Endothelial cell of umbilical vein (primary cell): ENCODE data around the gene AGPAT2. TPM values are rescaled to one million over a fixed set of nuclear protein-coding genes. Genes with fewer than 3 reads are reported as not detected.

Source experiments
- BruUV-seq: library from RNA; stranded (reverse); fragments of 400-500 nt; replicated peaks from 2 replicates; lab custom pipeline; 2021; lab: Mats Ljungman, UMichigan
- CTCF ChIA-PET: fragments of 300-600, 350-600 bp; sonication (Branson Sonifier 250); formaldehyde crosslinking; loops from one replicate; lab custom pipeline; 2021; ENCODE audit warnings: antibody characterized with exemption, inconsistent platforms; lab: Charles Lee
- POLR2A ChIA-PET: fragments of 300-600, 350-600 bp; sonication (Branson Sonifier 250); formaldehyde crosslinking; loops from one replicate; lab custom pipeline; 2021; ENCODE audit warnings: antibody characterized with exemption, inconsistent platforms; lab: Charles Lee
- DNase-seq: peaks from one replicate; pipeline ENCODE4 v3.0.0-alpha.2; 2011; ENCODE audit warnings: low read depth, low spot score
- FAIRE-seq: peaks from 2 replicates; lab custom pipeline; 2011; peaks lifted over from hg19 to GRCh38; lab: Jason Lieb, UNC
- H2AFZ ChIP-seq: 2 replicates; pipeline ENCODE4 v1.6.0; 2012; ENCODE audit warnings: low read depth, low read length, control low read depth, inconsistent platforms
- H3K27ac ChIP-seq: 2 replicates; pipeline ENCODE4 v1.5.1; 2011; ENCODE audit warnings: low read depth, mild to moderate bottlenecking, control low read depth, low read length, moderate library complexity; ENCODE audit not compliant: insufficient read depth
- H3K27me3 ChIP-seq, 2 experiments: 2 replicates each; pipeline versions ENCODE4 v1.6.0 to v1.6.1; 2011; ENCODE audit warnings: low read length in 2 of 2, mixed read lengths in 1 of 2; ENCODE audit not compliant: control insufficient read depth in 2 of 2, insufficient read depth in 2 of 2
- H3K36me3 ChIP-seq, 2 experiments: 2 replicates in 1 of 2; 3 replicates in 1 of 2; pipeline ENCODE4 v1.5.1; 2011; ENCODE audit warnings: low read length in 2 of 2, mild to moderate bottlenecking in 1 of 2, moderate library complexity in 1 of 2; ENCODE audit not compliant: control insufficient read depth in 2 of 2, insufficient read depth in 2 of 2; ENCODE audit errors: extremely low read depth in 1 of 2
- H3K4me1 ChIP-seq: 3 replicates; pipeline ENCODE4 v1.5.1; 2011; ENCODE audit warnings: mild to moderate bottlenecking, low read length; ENCODE audit not compliant: control insufficient read depth, insufficient read depth; ENCODE audit errors: extremely low read depth
- H3K4me2 ChIP-seq: 2 replicates; pipeline ENCODE4 v1.6.1; 2011; ENCODE audit warnings: low read length, control low read depth, mixed read lengths; ENCODE audit not compliant: insufficient read depth
- H3K4me3 ChIP-seq, 3 experiments: fragments of 200-600 bp in 1 of 3; sonication (generic), shearing (Covaris generic) in 1 of 3; replicated peaks in 1 of 3; 2 replicates each; pipeline ENCODE4 v1.5.1; 2011 to 2016; ENCODE audit warnings: control low read depth in 3 of 3, low read length in 3 of 3, mild to moderate bottlenecking in 2 of 3, inconsistent platforms in 1 of 3, low read depth in 1 of 3, moderate library complexity in 1 of 3; ENCODE audit not compliant: insufficient read depth in 1 of 3
- H3K79me2 ChIP-seq: 2 replicates; pipeline ENCODE4 v1.6.0; 2012; ENCODE audit warnings: low read length, inconsistent platforms; ENCODE audit not compliant: control insufficient read depth, insufficient read depth
- H3K9ac ChIP-seq: replicated peaks from 2 replicates; pipeline ENCODE3; 2011; ENCODE audit warnings: low read length, control low read depth; ENCODE audit not compliant: insufficient read depth; ENCODE audit errors: extremely low read depth
- H3K9me1 ChIP-seq: replicated peaks from 3 replicates; pipeline ENCODE4 v1.6.0; 2011; ENCODE audit warnings: mild to moderate bottlenecking, low read length; ENCODE audit not compliant: control insufficient read depth, insufficient read depth; ENCODE audit errors: extremely low read depth
- H3K9me3 ChIP-seq: replicated peaks from 2 replicates; pipeline ENCODE4 v1.5.1; 2012; ENCODE audit warnings: low read length, inconsistent platforms; ENCODE audit not compliant: control insufficient read depth, insufficient read depth
- H4K20me1 ChIP-seq: replicated peaks from 2 replicates; pipeline ENCODE3; 2011; ENCODE audit warnings: mild to moderate bottlenecking, low read length; ENCODE audit not compliant: control insufficient read depth, insufficient read depth; ENCODE audit errors: extremely low read depth
- CTCF ChIP-seq, 2 donors: IDR thresholded peaks; 1 replicate in 1 of 2; 2 replicates in 1 of 2; pipeline ENCODE4 v1.5.1; 2011; ENCODE audit warnings: low read length in 2 of 2, mild to moderate bottlenecking in 2 of 2, moderate library complexity in 2 of 2, control low read depth in 1 of 2, inconsistent platforms in 1 of 2, low read depth in 1 of 2; ENCODE audit not compliant: insufficient read depth in 1 of 2; ENCODE audit errors: extremely low read depth in 1 of 2
- EZH2 ChIP-seq: IDR thresholded peaks from 2 replicates; pipeline ENCODE4 v1.6.1; 2012; ENCODE audit warnings: borderline replicate concordance, low read depth, mild to moderate bottlenecking, moderate library complexity, low read length, inconsistent platforms; ENCODE audit not compliant: severe bottlenecking
- FOS ChIP-seq: IDR thresholded peaks from 2 replicates; pipeline ENCODE4 v1.6.1; 2011; ENCODE audit warnings: mild to moderate bottlenecking, low read length, moderate library complexity, borderline replicate concordance; ENCODE audit not compliant: insufficient read depth
- GATA2 ChIP-seq: IDR thresholded peaks from 2 replicates; pipeline ENCODE4 v1.7.0; 2011; ENCODE audit warnings: low read depth, mild to moderate bottlenecking, moderate library complexity, mixed read lengths, low read length; ENCODE audit not compliant: insufficient read length, insufficient read depth
- JUN ChIP-seq: IDR thresholded peaks from 2 replicates; pipeline ENCODE4 v1.6.1; 2011; ENCODE audit warnings: borderline replicate concordance, low read depth; ENCODE audit not compliant: insufficient read length, insufficient read depth
- MAX ChIP-seq: IDR thresholded peaks from 2 replicates; pipeline ENCODE4 v1.6.1; 2011; ENCODE audit not compliant: insufficient read depth, insufficient read length
- MYC ChIP-seq: IDR thresholded peaks from one replicate; pipeline ENCODE4 v1.6.1; 2011; ENCODE audit warnings: mild to moderate bottlenecking, low read depth, low read length
- POLR2A ChIP-seq: IDR thresholded peaks from 2 replicates; pipeline ENCODE4 v1.6.1; 2012; ENCODE audit warnings: low read depth, mild to moderate bottlenecking, control low read depth, low read length
- POLR2AphosphoS5 ChIP-seq: IDR thresholded peaks from 2 replicates; pipeline ENCODE4 v1.6.1; 2012; ENCODE audit warnings: low read depth, mild to moderate bottlenecking, control low read depth, low read length, moderate library complexity; ENCODE audit not compliant: insufficient read depth
- dilution Hi-C: fragments of 300-500 bp; cut with MboI; formaldehyde crosslinking; loops from one replicate; pipeline ENCODE4 v1.15.0; 2019; ENCODE audit warnings: low sequenced_read_pairs; ENCODE audit not compliant: extremely low pct_ligation_motif_present
- intact Hi-C: fragments of 100-400 bp; cut with micrococcal nuclease; formaldehyde crosslinking; loops from one replicate; pipeline ENCODE4 v1.10.0; 2022
- polyA plus RNA-seq, 4 experiments: library from polyadenylated mRNA; depleted of rRNA in 3 of 4; stranded (reverse) in 3 of 4; unstranded in 1 of 4; fragments of >200 nt; gene quantifications; 2 replicates each; pipeline versions ENCODE4 v1.2.1 to v1.2.3, GENCODE V29; 2011 to 2012; ENCODE audit warnings: missing spikeins in 1 of 4
- total RNA-seq: library from RNA; stranded (reverse); gene quantifications from 2 replicates; pipeline ENCODE4 v1.2.3, GENCODE V29; 2021

The AGPAT2 gene
- total and polyA plus RNA-seq, 2 donors (not counting 3 experiments of a cell fraction or from before 2014, with no cell fraction given) = 45.5 to 55.3 TPM

DNA sequence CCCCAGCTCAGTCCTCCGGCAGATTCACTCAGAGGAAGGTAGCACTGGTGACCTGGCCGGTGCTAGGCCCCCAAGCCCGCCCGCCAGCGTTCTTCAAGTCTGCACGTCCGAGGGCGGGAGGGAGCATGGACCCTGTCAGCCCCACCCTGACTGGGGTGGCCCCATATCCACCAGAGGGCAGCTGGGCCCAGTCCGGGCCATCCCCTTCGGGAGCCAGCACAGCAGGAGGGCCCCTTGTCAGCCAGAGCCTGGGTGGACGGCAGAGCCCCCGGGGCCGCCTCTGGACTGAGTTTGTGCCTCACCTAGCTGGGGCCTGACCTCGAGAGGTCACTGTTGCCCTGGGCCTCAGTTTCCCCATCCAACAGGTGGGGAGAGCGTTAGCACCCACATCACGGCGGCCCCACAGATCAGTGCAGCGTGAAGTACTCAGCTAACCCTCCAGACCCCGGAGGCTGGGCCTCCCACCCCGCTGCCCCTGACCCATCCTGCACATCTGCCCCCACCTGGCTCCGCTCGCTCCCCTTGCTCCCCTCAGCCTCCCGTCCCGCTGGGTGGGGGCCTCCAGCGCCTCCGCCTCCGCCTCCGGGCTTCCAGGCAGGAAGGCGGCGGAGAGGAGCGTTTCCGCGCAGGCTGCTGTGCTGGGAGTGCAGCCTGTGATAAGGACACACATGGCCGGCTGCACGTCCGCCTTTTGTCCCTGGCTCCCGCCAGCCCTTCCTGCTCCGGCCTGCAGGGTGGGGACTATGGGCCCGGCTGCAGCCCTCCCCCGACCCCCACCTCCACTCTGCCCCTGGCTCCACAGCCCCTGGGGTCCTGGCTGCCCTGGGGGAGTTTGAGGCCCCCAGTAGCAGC lies 41.1 kb downstream of the AGPAT2 start:
- peak; percentile 96 for DNase-seq
- CTCF ChIA-PET = interaction anchor here (0.5 to 8.2 kb wide), 12 partner anchors 9 to 161 kb away, joined by 3 to 90 read pairs (median 14); partner anchors contain the start of gene EGFL7

More for the DNA sequence above, 41.1 kb downstream of the AGPAT2 start:
- no TSS peak for BruUV-seq
- H3K4me1 ChIP-seq = peaks cover 74% of the 10 kb centered on the region
- peak overlapping the region; percentile 89 for H3K9ac ChIP-seq
- no peak for TF ChIP-seq JUN
- peak; percentile 99 for TF ChIP-seq POLR2AphosphoS5
- TF ChIP-seq FOS = peak; percentile 34
- TF ChIP-seq GATA2 = peak; percentile 96
- TF ChIP-seq CTCF (IDR thresholded peaks at IDR 0.05; ENCODE audit: extremely low read depth in 1 of 2, insufficient read depth in 1 of 2, low read depth in 1 of 2, low read length in 2 of 2) = peak; percentile 43 to 54
- peak; percentile 93 for TF ChIP-seq MYC
- TF ChIP-seq MAX = peak; percentile 60
- peak; percentile 94 for TF ChIP-seq POLR2A
- no peak for TF ChIP-seq EZH2
- FAIRE-seq = peak; percentile 92
- H3K4me2 ChIP-seq = peak overlapping the region; percentile 54
- peak overlapping the region; percentile 98 for H3K27ac ChIP-seq
- H4K20me1 ChIP-seq = no peaks in the 10 kb centered on the region
- H3K27me3 ChIP-seq = no peaks in the 10 kb centered on the region
- H3K36me3 ChIP-seq = no peaks in the 10 kb centered on the region
- dilution Hi-C loops (no loop called here), intact Hi-C loops (loop anchor here (1.0 to 2.0 kb wide), 4 partner anchors 9 to 69 kb away; partner anchors contain the start of gene EGFL7)
- H3K4me3 ChIP-seq = peak overlapping the region in 2 of 3 experiments; percentile 28 to 44
- peaks cover 23% of the 10 kb centered on the region for H3K79me2 ChIP-seq
- H2AFZ ChIP-seq = no peak overlapping the region
- POLR2A ChIA-PET = interaction anchor here (0.6 to 10.7 kb wide), 5 partner anchors 10 to 32 kb away, joined by 3 to 161 read pairs (median 40); partner anchors contain the start of gene EGFL7
- no peaks in the 10 kb centered on the region for H3K9me3 ChIP-seq
- no peaks in the 10 kb centered on the region for H3K9me1 ChIP-seq
